ENCODE results near the gene IL18RAP. TPM values are rescaled to one million over a fixed set of nuclear protein-coding genes. Genes with fewer than 3 reads are reported as not detected.

IL18RAP gene
- total RNA-seq, 1 experiment from 2014 or later: not detected

- H3K9me3 ChIP-seq (ENCODE audit: low read depth, low read length, poor library complexity, severe bottlenecking): no peaks in the 10 kb centered on the region
- H3K4me3 ChIP-seq (ENCODE audit: low read depth, low read length, poor library complexity, severe bottlenecking): no peak overlapping the region
- no peaks in the 10 kb centered on the region for H3K36me3 ChIP-seq (ENCODE audit: insufficient read depth, low read length, poor library complexity, severe bottlenecking)
- H3K27me3 ChIP-seq (replicated peaks; ENCODE audit: insufficient read depth, low read depth, low read length, poor library complexity): peaks cover 14% of the 10 kb centered on the region
- peak; percentile 24 for DNase-seq (ENCODE audit: low spot score)
- ChIA-PET CTCF (no interaction called here), POLR2A (ENCODE audit: low non-redundant PET) (no interaction called here)
- no peak for TF ChIP-seq EZH2 (IDR thresholded peaks at IDR 0.05; ENCODE audit: borderline replicate concordance, low read depth, low read length, poor library complexity, severe bottlenecking)
- TF ChIP-seq, protein P1, sequence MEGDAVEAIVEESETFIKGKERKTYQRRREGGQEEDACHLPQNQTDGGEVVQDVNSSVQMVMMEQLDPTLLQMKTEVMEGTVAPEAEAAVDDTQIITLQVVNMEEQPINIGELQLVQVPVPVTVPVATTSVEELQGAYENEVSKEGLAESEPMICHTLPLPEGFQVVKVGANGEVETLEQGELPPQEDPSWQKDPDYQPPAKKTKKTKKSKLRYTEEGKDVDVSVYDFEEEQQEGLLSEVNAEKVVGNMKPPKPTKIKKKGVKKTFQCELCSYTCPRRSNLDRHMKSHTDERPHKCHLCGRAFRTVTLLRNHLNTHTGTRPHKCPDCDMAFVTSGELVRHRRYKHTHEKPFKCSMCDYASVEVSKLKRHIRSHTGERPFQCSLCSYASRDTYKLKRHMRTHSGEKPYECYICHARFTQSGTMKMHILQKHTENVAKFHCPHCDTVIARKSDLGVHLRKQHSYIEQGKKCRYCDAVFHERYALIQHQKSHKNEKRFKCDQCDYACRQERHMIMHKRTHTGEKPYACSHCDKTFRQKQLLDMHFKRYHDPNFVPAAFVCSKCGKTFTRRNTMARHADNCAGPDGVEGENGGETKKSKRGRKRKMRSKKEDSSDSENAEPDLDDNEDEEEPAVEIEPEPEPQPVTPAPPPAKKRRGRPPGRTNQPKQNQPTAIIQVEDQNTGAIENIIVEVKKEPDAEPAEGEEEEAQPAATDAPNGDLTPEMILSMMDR (conservative IDR thresholded peaks at IDR 0.05; ENCODE audit: low read depth, low read length): peak; percentile 72
- no peaks in the 10 kb centered on the region for H3K4me1 ChIP-seq (ENCODE audit: insufficient read depth, low read length, poor library complexity, severe bottlenecking)
- BruUV-seq (replicated peaks): no TSS peak
- no peak overlapping the region for H3K27ac ChIP-seq (ENCODE audit: low read depth, low read length, poor library complexity, severe bottlenecking)
- intact Hi-C loops (cut with micrococcal nuclease; ENCODE audit: unreplicated experiment): loop anchor here (5.0 to 10.0 kb wide), 3 partner anchors 427 to 1107 kb away; no protein-coding TSS in a partner anchor
Measured at GRCh38 chr2:102449370-102449974, 26.5 kb downstream of the IL18RAP start.

- POLR2A ChIA-PET (ENCODE audit: low non-redundant PET): no interaction called here
- no peak overlapping the region for H3K27ac ChIP-seq (ENCODE audit: low read depth, low read length, poor library complexity, severe bottlenecking)
- TF ChIP-seq, protein P1 (conservative IDR thresholded peaks at IDR 0.05; ENCODE audit: low read depth, low read length): no peak
- no peak for TF ChIP-seq EZH2 (IDR thresholded peaks at IDR 0.05; ENCODE audit: borderline replicate concordance, low read depth, low read length, poor library complexity, severe bottlenecking)
- CTCF ChIA-PET: interaction anchor here (1.0 to 1.1 kb wide), 2 partner anchors 164 to 432 kb away, joined by 3 read pairs; no protein-coding TSS in a partner anchor
- no peaks in the 10 kb centered on the region for H3K36me3 ChIP-seq (ENCODE audit: insufficient read depth, low read length, poor library complexity, severe bottlenecking)
- no peak overlapping the region for H3K4me3 ChIP-seq (ENCODE audit: low read depth, low read length, poor library complexity, severe bottlenecking)
- no peak for DNase-seq (ENCODE audit: low spot score)
- H3K9me3 ChIP-seq (ENCODE audit: low read depth, low read length, poor library complexity, severe bottlenecking): no peaks in the 10 kb centered on the region
- no TSS peak for BruUV-seq (replicated peaks)
- H3K4me1 ChIP-seq (ENCODE audit: insufficient read depth, low read length, poor library complexity, severe bottlenecking): no peaks in the 10 kb centered on the region
- intact Hi-C loops (cut with micrococcal nuclease; ENCODE audit: unreplicated experiment): no loop called here
- peaks cover 12% of the 10 kb centered on the region for H3K27me3 ChIP-seq (replicated peaks; ENCODE audit: insufficient read depth, low read depth, low read length, poor library complexity)
Measured at GRCh38 chr2:102451968-102452367, 29.0 kb downstream of the IL18RAP start.

DNA sequence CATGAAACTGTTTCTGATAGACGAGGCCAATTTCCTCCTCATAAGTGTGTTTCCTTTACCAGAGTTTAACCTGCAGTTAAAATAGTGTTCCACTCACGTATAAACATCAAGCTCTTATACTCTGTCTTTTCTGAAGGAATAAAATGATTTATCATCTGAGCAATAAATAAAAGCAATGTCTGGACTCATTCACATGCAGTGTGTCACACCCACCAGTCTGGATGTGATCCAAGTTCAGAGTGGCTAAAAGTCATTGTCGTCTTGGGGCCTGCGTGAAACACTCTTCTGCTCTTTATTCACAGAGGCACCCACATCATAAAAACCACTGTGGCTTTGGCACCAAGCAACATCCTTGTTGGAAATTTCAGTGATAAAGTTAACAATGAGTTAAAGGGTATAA is 30.5 kb downstream of the IL18RAP start:
- H3K27ac ChIP-seq (ENCODE audit: low read depth, low read length, poor library complexity, severe bottlenecking): no peak overlapping the region
- no TSS peak for BruUV-seq (replicated peaks)
- H3K9me3 ChIP-seq (ENCODE audit: low read depth, low read length, poor library complexity, severe bottlenecking): no peaks in the 10 kb centered on the region
- no peak for DNase-seq (ENCODE audit: low spot score)
- ChIA-PET CTCF (no interaction called here), POLR2A (ENCODE audit: low non-redundant PET) (no interaction called here)
- peaks cover 13% of the 10 kb centered on the region for H3K27me3 ChIP-seq (replicated peaks; ENCODE audit: insufficient read depth, low read depth, low read length, poor library complexity)
- H3K36me3 ChIP-seq (ENCODE audit: insufficient read depth, low read length, poor library complexity, severe bottlenecking): no peaks in the 10 kb centered on the region
- TF ChIP-seq EZH2 (IDR thresholded peaks at IDR 0.05; ENCODE audit: borderline replicate concordance, low read depth, low read length, poor library complexity, severe bottlenecking): no peak
- TF ChIP-seq, protein P1 (conservative IDR thresholded peaks at IDR 0.05; ENCODE audit: low read depth, low read length): no peak
- intact Hi-C loops (cut with micrococcal nuclease; ENCODE audit: unreplicated experiment): no loop called here
- H3K4me1 ChIP-seq (ENCODE audit: insufficient read depth, low read length, poor library complexity, severe bottlenecking): no peaks in the 10 kb centered on the region
- no peak overlapping the region for H3K4me3 ChIP-seq (ENCODE audit: low read depth, low read length, poor library complexity, severe bottlenecking)
